ENCODE results near the gene PPP1CA. TPM values are rescaled to one million over a fixed set of nuclear protein-coding genes. Genes with fewer than 3 reads are reported as not detected.

Gene PPP1CA
- total and polyA plus RNA-seq, 2 donors: 141 to 207 TPM

GRCh38 chr11:67393990-67394389 is 7.7 kb downstream of the PPP1CA start:
- no peak for DNase-seq (ENCODE audit: low read depth in 6 of 9, low spot score in 9 of 9)
- 97% methylated on average over 5 of the region's 5 CpGs for WGBS
- H3K36me3 ChIP-seq (ENCODE audit: control insufficient read depth in 2 of 2, insufficient read depth in 2 of 2, low read length in 1 of 2): peaks cover 50 to 53% of the 10 kb centered on the region in 2 donors
- H3K27ac ChIP-seq (ENCODE audit: low read depth in 1 of 2, low read length in 1 of 2): no peak overlapping the region
- H3K4me3 ChIP-seq (ENCODE audit: low read length in 2 of 2): no peak overlapping the region
- no peaks in the 10 kb centered on the region for H3K27me3 ChIP-seq (ENCODE audit: control insufficient read depth in 2 of 2, insufficient read depth in 1 of 2, low read length in 1 of 2)
- no peaks in the 10 kb centered on the region for H3K9me3 ChIP-seq (ENCODE audit: control insufficient read depth in 2 of 2, insufficient read depth in 1 of 2, low read length in 1 of 2)
- H3K4me1 ChIP-seq (ENCODE audit: control insufficient read depth in 2 of 2, insufficient read depth in 2 of 2, low read length in 2 of 2): peaks cover 11 to 51% of the 10 kb centered on the region in 2 donors

GRCh38 chr11:67393437-67393836 is 8.2 kb downstream of the PPP1CA start:
- no peaks in the 10 kb centered on the region for H3K9me3 ChIP-seq (ENCODE audit: control insufficient read depth in 2 of 2, insufficient read depth in 1 of 2, low read length in 1 of 2)
- peaks cover 45 to 48% of the 10 kb centered on the region in 2 donors for H3K36me3 ChIP-seq (ENCODE audit: control insufficient read depth in 2 of 2, insufficient read depth in 2 of 2, low read length in 1 of 2)
- no peak overlapping the region for H3K4me3 ChIP-seq (ENCODE audit: low read length in 2 of 2)
- DNase-seq (ENCODE audit: low read depth in 6 of 9, low spot score in 9 of 9): no peak
- peaks cover 11 to 50% of the 10 kb centered on the region in 2 donors for H3K4me1 ChIP-seq (ENCODE audit: control insufficient read depth in 2 of 2, insufficient read depth in 2 of 2, low read length in 2 of 2)
- no peak overlapping the region for H3K27ac ChIP-seq (ENCODE audit: low read depth in 1 of 2, low read length in 1 of 2)
- WGBS: 98% methylated on average over 18 of the region's 18 CpGs
- no peaks in the 10 kb centered on the region for H3K27me3 ChIP-seq (ENCODE audit: control insufficient read depth in 2 of 2, insufficient read depth in 1 of 2, low read length in 1 of 2)

DNA sequence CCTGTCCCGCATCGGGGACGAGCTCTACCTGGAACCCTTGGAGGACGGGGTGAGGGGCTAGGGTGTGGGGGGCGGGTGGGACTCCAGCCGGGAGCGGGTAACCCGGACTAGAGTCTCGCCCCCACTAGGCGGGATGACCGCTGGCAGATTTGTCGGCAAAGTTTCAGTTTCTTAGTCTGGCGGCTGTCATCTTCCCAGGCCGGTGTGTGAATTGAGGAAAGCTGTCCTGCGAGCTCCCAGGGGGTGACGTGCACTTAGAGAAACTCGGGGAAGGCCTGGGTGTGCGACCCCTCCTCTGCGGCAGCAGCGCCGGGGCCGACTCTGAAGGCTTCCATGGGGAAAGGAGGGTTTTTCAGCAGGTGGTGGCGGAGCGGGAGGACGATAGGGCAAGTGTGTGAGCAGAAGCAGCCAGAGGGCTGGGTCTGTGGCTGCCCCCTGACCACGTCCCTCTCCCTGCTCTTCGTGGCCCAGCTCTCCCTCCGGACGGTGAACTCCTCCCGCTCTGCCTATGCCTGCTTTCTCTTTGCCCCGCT is 9.4 kb downstream of the PPP1CA start:
- no peak for DNase-seq (ENCODE audit: low read depth in 6 of 9, low spot score in 9 of 9)
- WGBS: 18% methylated on average over 31 of the region's 31 CpGs
- Histone ChIP-seq H3K27ac (ENCODE audit: low read depth in 1 of 2, low read length in 1 of 2) (peak overlapping the region in 1 of 2 donors; percentile 25), H3K9me3 (ENCODE audit: control insufficient read depth in 2 of 2, insufficient read depth in 1 of 2, low read length in 1 of 2) (no peaks in the 10 kb centered on the region), H3K27me3 (ENCODE audit: control insufficient read depth in 2 of 2, insufficient read depth in 1 of 2, low read length in 1 of 2) (no peaks in the 10 kb centered on the region), H3K4me3 (ENCODE audit: low read length in 2 of 2) (peak overlapping the region; percentile 83 to 89), H3K4me1 (ENCODE audit: control insufficient read depth in 2 of 2, insufficient read depth in 2 of 2, low read length in 2 of 2) (peaks cover 11 to 42% of the 10 kb centered on the region in 2 donors), H3K36me3 (ENCODE audit: control insufficient read depth in 2 of 2, insufficient read depth in 2 of 2, low read length in 1 of 2) (peaks cover 33 to 36% of the 10 kb centered on the region in 2 donors)

DNA sequence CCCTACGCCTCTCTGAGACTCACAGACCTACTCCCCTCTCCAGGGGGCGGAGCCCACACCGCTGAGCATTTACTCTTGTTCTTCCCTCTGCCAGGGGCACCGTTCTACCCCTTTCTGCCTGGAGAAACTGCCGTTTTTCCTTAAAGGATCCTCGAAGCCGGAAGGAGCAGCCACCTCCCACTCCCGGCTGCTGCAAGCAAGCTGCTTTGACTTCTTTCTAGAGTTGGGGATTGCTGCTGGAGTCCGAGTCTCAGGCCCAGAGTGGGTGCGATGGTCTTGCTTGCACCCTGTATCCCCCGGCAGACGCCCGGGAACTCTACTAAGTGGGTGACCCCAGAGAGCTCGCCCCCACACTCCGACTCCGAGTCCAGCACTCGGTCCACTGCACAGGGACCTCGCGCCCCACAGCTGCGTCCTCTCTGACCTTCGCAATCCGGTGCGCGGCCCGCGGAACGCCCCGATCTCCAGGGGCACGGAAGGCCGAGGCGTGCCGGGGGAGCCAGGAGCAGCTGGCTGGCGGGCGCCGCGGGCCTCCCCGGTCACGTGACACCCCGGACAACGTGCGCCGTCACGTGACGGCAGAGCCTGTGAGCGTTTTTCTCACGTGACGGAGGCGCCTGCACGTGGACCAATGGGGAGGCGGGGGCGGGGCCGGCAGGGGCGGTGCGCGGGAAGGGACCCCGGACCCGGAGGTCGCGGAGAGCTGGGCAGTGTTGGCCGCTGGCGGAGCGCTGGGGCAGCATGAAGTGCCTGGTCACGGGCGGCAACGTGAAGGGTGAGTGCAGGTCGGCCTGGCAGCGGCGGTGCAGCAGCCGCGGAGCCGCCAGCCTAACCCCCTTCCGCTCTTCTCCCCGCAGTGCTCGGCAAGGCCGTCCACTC is 10.1 kb downstream of the PPP1CA start, which contains the start of gene RAD9A:
TSS of gene RAD9A (plus strand) at position 683 of the 879 bp plus-strand sequence. CDS start at position 742, 59 bp downstream.
- H3K4me3 ChIP-seq (ENCODE audit: low read length in 2 of 2): peak within 1 kb of the TSS; percentile 83 to 89
- H3K27me3 ChIP-seq (ENCODE audit: control insufficient read depth in 2 of 2, insufficient read depth in 1 of 2, low read length in 1 of 2): peaks cover 0 to 5% of the 10 kb centered on the region in 2 donors
- peak in 8 of 9 donors; percentile 88 to 97 (median 92) for DNase-seq (ENCODE audit: low read depth in 6 of 9, low spot score in 9 of 9)
- H3K36me3 ChIP-seq (ENCODE audit: control insufficient read depth in 2 of 2, insufficient read depth in 2 of 2, low read length in 1 of 2): peaks cover 26 to 29% of the 10 kb centered on the region in 2 donors
- peak within 1 kb of the TSS; percentile 81 to 84 for H3K27ac ChIP-seq (ENCODE audit: low read depth in 1 of 2, low read length in 1 of 2)
- peaks cover 11 to 40% of the 10 kb centered on the region in 2 donors for H3K4me1 ChIP-seq (ENCODE audit: control insufficient read depth in 2 of 2, insufficient read depth in 2 of 2, low read length in 2 of 2)
- no peaks in the 10 kb centered on the region for H3K9me3 ChIP-seq (ENCODE audit: control insufficient read depth in 2 of 2, insufficient read depth in 1 of 2, low read length in 1 of 2)
- WGBS: under 1% methylated on average over 75 of the region's 75 CpGs

DNA sequence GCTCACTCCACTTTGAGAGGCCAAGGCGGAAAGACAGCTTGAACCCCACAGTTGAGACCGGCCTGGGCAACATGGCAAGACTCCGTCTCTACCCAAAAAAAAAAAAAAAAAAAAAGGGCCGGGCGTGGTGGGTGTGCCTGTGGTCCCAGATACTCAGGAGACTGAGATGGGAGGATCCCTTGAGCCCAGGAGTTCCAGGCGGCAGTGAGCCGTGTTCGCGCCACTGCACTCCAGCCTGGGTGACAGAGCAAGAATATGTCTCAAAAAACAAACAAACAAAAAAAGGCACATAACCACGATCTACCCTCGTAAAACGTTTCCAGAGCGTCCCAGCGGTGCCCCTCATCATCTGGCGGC is 10.7 kb downstream of the PPP1CA start:
- Histone ChIP-seq H3K4me3 (ENCODE audit: low read length in 2 of 2) (peak overlapping the region; percentile 67 to 89), H3K9me3 (ENCODE audit: control insufficient read depth in 2 of 2, insufficient read depth in 1 of 2, low read length in 1 of 2) (no peaks in the 10 kb centered on the region), H3K4me1 (ENCODE audit: control insufficient read depth in 2 of 2, insufficient read depth in 2 of 2, low read length in 2 of 2) (peaks cover 11 to 34% of the 10 kb centered on the region in 2 donors), H3K27me3 (ENCODE audit: control insufficient read depth in 2 of 2, insufficient read depth in 1 of 2, low read length in 1 of 2) (peaks cover 0 to 5% of the 10 kb centered on the region in 2 donors), H3K36me3 (ENCODE audit: control insufficient read depth in 2 of 2, insufficient read depth in 2 of 2, low read length in 1 of 2) (peaks cover 20 to 22% of the 10 kb centered on the region in 2 donors), H3K27ac (ENCODE audit: low read depth in 1 of 2, low read length in 1 of 2) (peak overlapping the region; percentile 81 to 84)
- WGBS: 20% methylated on average over 15 of the region's 15 CpGs
- no peak for DNase-seq (ENCODE audit: low read depth in 6 of 9, low spot score in 9 of 9)

DNA sequence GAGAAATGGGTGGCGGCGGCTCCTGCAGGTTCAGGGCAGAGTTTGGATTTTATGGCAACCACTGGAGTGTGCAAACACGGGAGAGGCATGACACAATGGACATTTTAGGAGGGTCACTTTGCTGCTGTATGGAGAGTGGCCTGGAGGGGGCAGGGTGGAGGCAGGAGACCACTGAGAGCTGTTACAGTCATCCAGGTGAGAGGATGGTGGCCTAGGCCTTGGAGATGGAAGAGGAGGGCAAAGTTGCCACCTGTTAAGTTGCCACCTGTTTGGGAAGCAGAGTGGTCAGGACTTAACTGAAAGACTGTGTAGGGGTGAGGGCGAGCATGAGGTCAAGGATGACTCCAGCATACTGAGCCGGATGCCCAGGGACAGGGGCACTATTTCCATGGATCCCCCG is 12.2 kb downstream of the PPP1CA start:
- Histone ChIP-seq H3K27me3 (ENCODE audit: control insufficient read depth in 2 of 2, insufficient read depth in 1 of 2, low read length in 1 of 2) (peaks cover 0 to 18% of the 10 kb centered on the region in 2 donors), H3K4me3 (ENCODE audit: low read length in 2 of 2) (no peak overlapping the region), H3K36me3 (ENCODE audit: control insufficient read depth in 2 of 2, insufficient read depth in 2 of 2, low read length in 1 of 2) (peaks cover 11 to 13% of the 10 kb centered on the region in 2 donors), H3K4me1 (ENCODE audit: control insufficient read depth in 2 of 2, insufficient read depth in 2 of 2, low read length in 2 of 2) (peaks cover 11 to 34% of the 10 kb centered on the region in 2 donors), H3K27ac (ENCODE audit: low read depth in 1 of 2, low read length in 1 of 2) (no peak overlapping the region), H3K9me3 (ENCODE audit: control insufficient read depth in 2 of 2, insufficient read depth in 1 of 2, low read length in 1 of 2) (no peaks in the 10 kb centered on the region)
- no peak for DNase-seq (ENCODE audit: low read depth in 6 of 9, low spot score in 9 of 9)
- WGBS: 86% methylated on average over 6 of the region's 6 CpGs

- H3K4me1 ChIP-seq (ENCODE audit: control insufficient read depth in 2 of 2, insufficient read depth in 2 of 2, low read length in 2 of 2): peaks cover 9 to 31% of the 10 kb centered on the region in 2 donors
- H3K9me3 ChIP-seq (ENCODE audit: control insufficient read depth in 2 of 2, insufficient read depth in 1 of 2, low read length in 1 of 2): no peaks in the 10 kb centered on the region
- no peak overlapping the region for H3K4me3 ChIP-seq (ENCODE audit: low read length in 2 of 2)
- no peaks in the 10 kb centered on the region for H3K36me3 ChIP-seq (ENCODE audit: control insufficient read depth in 2 of 2, insufficient read depth in 2 of 2, low read length in 1 of 2)
- H3K27me3 ChIP-seq (ENCODE audit: control insufficient read depth in 2 of 2, insufficient read depth in 1 of 2, low read length in 1 of 2): peaks cover 0 to 20% of the 10 kb centered on the region in 2 donors
- H3K27ac ChIP-seq (ENCODE audit: low read depth in 1 of 2, low read length in 1 of 2): no peak overlapping the region
- WGBS: 82% methylated on average over 6 of the region's 6 CpGs
- no peak for DNase-seq (ENCODE audit: low read depth in 6 of 9, low spot score in 9 of 9)
Measured at GRCh38 chr11:67387518-67387917, 14.1 kb downstream of the PPP1CA start.

- Histone ChIP-seq H3K4me1 (ENCODE audit: control insufficient read depth in 2 of 2, insufficient read depth in 2 of 2, low read length in 2 of 2) (peaks cover 6 to 31% of the 10 kb centered on the region in 2 donors), H3K9me3 (ENCODE audit: control insufficient read depth in 2 of 2, insufficient read depth in 1 of 2, low read length in 1 of 2) (no peaks in the 10 kb centered on the region), H3K36me3 (ENCODE audit: control insufficient read depth in 2 of 2, insufficient read depth in 2 of 2, low read length in 1 of 2) (no peaks in the 10 kb centered on the region), H3K4me3 (ENCODE audit: low read length in 2 of 2) (no peak overlapping the region), H3K27ac (ENCODE audit: low read depth in 1 of 2, low read length in 1 of 2) (no peak overlapping the region), H3K27me3 (ENCODE audit: control insufficient read depth in 2 of 2, insufficient read depth in 1 of 2, low read length in 1 of 2) (peaks cover 0 to 22% of the 10 kb centered on the region in 2 donors)
- WGBS: 56% methylated on average over 9 of the region's 9 CpGs
- DNase-seq (ENCODE audit: low read depth in 6 of 9, low spot score in 9 of 9): no peak
Measured at GRCh38 chr11:67387069-67387468, 14.6 kb downstream of the PPP1CA start.

DNA sequence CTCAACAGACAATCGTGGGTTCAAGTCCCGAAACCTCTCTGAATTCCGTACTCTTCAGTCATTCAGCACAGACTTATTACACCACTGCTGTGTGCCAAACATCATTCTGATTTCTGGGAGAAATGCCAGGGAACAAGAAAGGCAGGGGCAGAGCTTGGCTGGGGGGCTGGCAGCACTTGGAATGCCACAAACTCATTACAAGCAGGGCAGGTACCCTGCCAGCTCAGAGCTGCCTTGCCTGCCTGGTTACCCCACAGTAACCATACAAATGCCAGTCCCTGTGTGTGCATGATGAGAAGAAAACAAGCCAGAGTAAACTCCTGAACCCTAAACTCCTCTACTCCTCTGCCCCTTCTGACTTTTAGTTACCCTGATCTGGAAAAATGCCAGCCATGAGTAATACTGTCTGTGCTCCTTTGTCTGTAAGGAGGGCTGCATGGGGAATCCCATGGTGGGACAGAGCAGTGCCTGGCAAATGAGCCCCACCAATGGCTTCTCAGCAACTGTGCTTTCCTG is 16.7 kb downstream of the PPP1CA start:
- peaks cover 0 to 27% of the 10 kb centered on the region in 2 donors for H3K27me3 ChIP-seq (ENCODE audit: control insufficient read depth in 2 of 2, insufficient read depth in 1 of 2, low read length in 1 of 2)
- H3K4me3 ChIP-seq (ENCODE audit: low read length in 2 of 2): no peak overlapping the region
- H3K4me1 ChIP-seq (ENCODE audit: control insufficient read depth in 2 of 2, insufficient read depth in 2 of 2, low read length in 2 of 2): peaks cover 0 to 33% of the 10 kb centered on the region in 2 donors
- WGBS: 91% methylated on average over 3 of the region's 3 CpGs
- DNase-seq (ENCODE audit: low read depth in 6 of 9, low spot score in 9 of 9): no peak
- no peaks in the 10 kb centered on the region for H3K9me3 ChIP-seq (ENCODE audit: control insufficient read depth in 2 of 2, insufficient read depth in 1 of 2, low read length in 1 of 2)
- H3K27ac ChIP-seq (ENCODE audit: low read depth in 1 of 2, low read length in 1 of 2): no peak overlapping the region
- no peaks in the 10 kb centered on the region for H3K36me3 ChIP-seq (ENCODE audit: control insufficient read depth in 2 of 2, insufficient read depth in 2 of 2, low read length in 1 of 2)

All from thymus (tissue), 11 donors.